WTC11 (cell line): ENCODE measurements around the gene FGF1. TPM values are rescaled to one million over a fixed set of nuclear protein-coding genes. Genes with fewer than 3 reads are reported as not detected.

Experiments
- ATAC-seq: fragments of 200-7000 bp; cut with Tn5 transposase; 2 replicates; pipeline ENCODE4 v1.10.0; 2021; ENCODE audit warnings: mild to moderate bottlenecking, moderate library complexity
- CTCF ChIA-PET: fragments of 300-600 bp; sonication (Branson Sonifier 250); formaldehyde crosslinking; loops from one replicate; lab custom pipeline; 2021; ENCODE audit warnings: antibody characterized with exemption; lab: Charles Lee
- POLR2A ChIA-PET: fragments of 350-600 bp; sonication (Branson Sonifier 250); formaldehyde crosslinking; loops from one replicate; lab custom pipeline; 2021; ENCODE audit warnings: antibody characterized with exemption; lab: Charles Lee
- DNase-seq: peaks from one replicate; pipeline ENCODE4 v3.0.0; 2021; ENCODE audit warnings: low spot score
- H3K27ac Mint-ChIP-seq: 2 replicates; pipeline ENCODE4 v1.8.0; 2021; ENCODE audit warnings: mixed read lengths
- H3K27me3 Mint-ChIP-seq: 2 replicates; pipeline ENCODE4 v1.8.0; 2021; ENCODE audit warnings: low read depth, mild to moderate bottlenecking, moderate library complexity, mixed read lengths
- H3K36me3 Mint-ChIP-seq: 2 replicates; pipeline ENCODE4 v1.8.0; 2021; ENCODE audit warnings: mixed read lengths
- H3K4me1 Mint-ChIP-seq: 2 replicates; pipeline ENCODE4 v1.8.0; 2022; ENCODE audit warnings: mixed read lengths
- H3K4me3 Mint-ChIP-seq: 2 replicates; pipeline ENCODE4 v1.8.0; 2021; ENCODE audit warnings: mild to moderate bottlenecking, moderate library complexity, mixed read lengths
- H3K9me3 Mint-ChIP-seq: 2 replicates; pipeline ENCODE4 v1.8.0; 2021; ENCODE audit warnings: mixed read lengths
- ATF1 ChIP-seq: sonication (generic); formaldehyde crosslinking; IDR thresholded peaks from 2 replicates; pipeline ENCODE4 v1.8.1; 2023; ENCODE audit warnings: mild to moderate bottlenecking, moderate library complexity, missing genetic modification reagents
- CBFB ChIP-seq: sonication (generic); formaldehyde crosslinking; IDR thresholded peaks from 2 replicates; pipeline ENCODE4 v1.8.1; 2022; ENCODE audit warnings: mild to moderate bottlenecking, low read depth, missing genetic modification reagents
- EMX1 ChIP-seq: fragments of 250-450 bp; sonication (Bioruptor Pico); IDR thresholded peaks from 2 replicates; pipeline ENCODE4 v1.8.0; 2021; ENCODE audit warnings: mild to moderate bottlenecking
- GABPB1 ChIP-seq: sonication (generic); formaldehyde crosslinking; IDR thresholded peaks from 2 replicates; pipeline ENCODE4 v1.8.1; 2023; ENCODE audit warnings: mild to moderate bottlenecking, missing genetic modification reagents
- NR1H2 ChIP-seq: sonication (generic); formaldehyde crosslinking; IDR thresholded peaks from 2 replicates; pipeline ENCODE4 v1.9.0; 2021; ENCODE audit warnings: mild to moderate bottlenecking, moderate library complexity, missing genetic modification reagents
- NR2C2 ChIP-seq: sonication (generic); formaldehyde crosslinking; IDR thresholded peaks from 2 replicates; pipeline ENCODE4 v1.8.0; 2022; ENCODE audit warnings: mild to moderate bottlenecking, missing genetic modification reagents
- total RNA-seq: library from RNA; stranded (reverse); gene quantifications from 3 replicates; pipeline ENCODE4 v1.2.3, GENCODE V29; 2021
- TF ChIP-seq, protein P1 (sequence below): sonication (generic); formaldehyde crosslinking; conservative IDR thresholded peaks from 2 replicates; pipeline ENCODE4 v1.8.1; 2023; ENCODE audit warnings: mild to moderate bottlenecking, low read depth, missing genetic modification reagents, moderate library complexity
- TF ChIP-seq, protein P2 (sequence below): sonication (generic); formaldehyde crosslinking; IDR thresholded peaks from 2 replicates; pipeline ENCODE4 v1.8.1; 2023; ENCODE audit warnings: mild to moderate bottlenecking, missing genetic modification reagents, moderate library complexity
- TF ChIP-seq, protein P3 (sequence below): sonication (generic); formaldehyde crosslinking; IDR thresholded peaks from 2 replicates; pipeline ENCODE4 v1.8.0; 2022; ENCODE audit warnings: mild to moderate bottlenecking, missing genetic modification reagents
- TF ChIP-seq, protein P4 (sequence below): sonication (generic); formaldehyde crosslinking; IDR thresholded peaks from 2 replicates; pipeline ENCODE4 v1.8.1; 2023; ENCODE audit warnings: mild to moderate bottlenecking, missing genetic modification reagents, borderline replicate concordance
- TF ChIP-seq, protein P5 (sequence below): fragments of 250-450 bp; sonication (Bioruptor Pico); IDR thresholded peaks from 2 replicates; pipeline ENCODE4 v1.9.0; 2021; ENCODE audit warnings: mild to moderate bottlenecking
- TF ChIP-seq, protein P6 (sequence below): sonication (generic); formaldehyde crosslinking; IDR thresholded peaks from 2 replicates; pipeline ENCODE4 v1.8.1; 2022; ENCODE audit warnings: low read depth, mild to moderate bottlenecking, moderate library complexity, missing genetic modification reagents, borderline replicate concordance

Gene FGF1
- total RNA-seq, 1 experiment from 2014 or later: 0.55 TPM

DNA sequence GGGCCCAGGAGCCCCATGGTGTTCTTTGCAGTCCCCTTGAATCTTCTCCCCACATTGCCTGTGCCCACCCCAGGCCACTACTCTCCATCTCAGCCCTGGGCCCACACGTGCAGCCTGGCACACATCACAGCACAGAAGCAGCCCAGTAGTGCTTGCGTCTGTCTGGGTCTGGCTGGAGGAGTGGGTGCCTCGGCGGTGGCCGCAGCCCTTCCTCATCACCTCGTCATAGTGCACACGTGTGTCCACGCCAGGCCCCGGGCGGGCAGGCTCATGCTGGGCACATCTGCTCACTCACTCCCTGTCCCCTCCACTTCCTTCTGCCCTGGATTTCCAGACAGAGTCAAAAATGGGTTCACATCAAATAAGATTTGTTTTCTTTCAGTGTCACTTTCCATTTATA is 33.3 kb downstream of the FGF1 start (continued):
- TF ChIP-seq, protein P1, sequence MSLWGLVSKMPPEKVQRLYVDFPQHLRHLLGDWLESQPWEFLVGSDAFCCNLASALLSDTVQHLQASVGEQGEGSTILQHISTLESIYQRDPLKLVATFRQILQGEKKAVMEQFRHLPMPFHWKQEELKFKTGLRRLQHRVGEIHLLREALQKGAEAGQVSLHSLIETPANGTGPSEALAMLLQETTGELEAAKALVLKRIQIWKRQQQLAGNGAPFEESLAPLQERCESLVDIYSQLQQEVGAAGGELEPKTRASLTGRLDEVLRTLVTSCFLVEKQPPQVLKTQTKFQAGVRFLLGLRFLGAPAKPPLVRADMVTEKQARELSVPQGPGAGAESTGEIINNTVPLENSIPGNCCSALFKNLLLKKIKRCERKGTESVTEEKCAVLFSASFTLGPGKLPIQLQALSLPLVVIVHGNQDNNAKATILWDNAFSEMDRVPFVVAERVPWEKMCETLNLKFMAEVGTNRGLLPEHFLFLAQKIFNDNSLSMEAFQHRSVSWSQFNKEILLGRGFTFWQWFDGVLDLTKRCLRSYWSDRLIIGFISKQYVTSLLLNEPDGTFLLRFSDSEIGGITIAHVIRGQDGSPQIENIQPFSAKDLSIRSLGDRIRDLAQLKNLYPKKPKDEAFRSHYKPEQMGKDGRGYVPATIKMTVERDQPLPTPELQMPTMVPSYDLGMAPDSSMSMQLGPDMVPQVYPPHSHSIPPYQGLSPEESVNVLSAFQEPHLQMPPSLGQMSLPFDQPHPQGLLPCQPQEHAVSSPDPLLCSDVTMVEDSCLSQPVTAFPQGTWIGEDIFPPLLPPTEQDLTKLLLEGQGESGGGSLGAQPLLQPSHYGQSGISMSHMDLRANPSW (CRISPR knock-in tag): no peak
- TF ChIP-seq NR2C2 (CRISPR knock-in tag): no peak
- TF ChIP-seq GABPB1 (CRISPR knock-in tag): no peak
- TF ChIP-seq, all 79 proteins: peak for 0

DNA sequence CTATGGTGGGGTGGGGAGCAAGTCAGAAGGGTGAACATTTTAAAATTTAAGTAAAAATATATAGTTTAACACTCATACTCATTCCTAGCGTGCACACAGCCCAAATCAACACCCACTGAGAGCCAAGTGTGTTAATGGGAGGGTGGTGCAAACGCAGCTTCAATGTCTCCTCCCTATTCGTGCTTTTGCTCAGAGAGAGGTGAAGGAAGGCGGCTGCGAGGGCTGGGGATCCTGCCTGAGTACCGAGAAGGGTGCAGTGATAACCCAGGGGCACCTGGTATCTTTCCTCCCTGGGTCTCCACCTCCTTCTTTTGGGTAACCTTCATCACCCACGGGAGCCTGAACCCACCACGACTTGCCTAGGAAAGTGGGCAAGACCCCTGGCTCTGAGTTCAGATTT is 35.0 kb downstream of the FGF1 start:
- POLR2A ChIA-PET: no interaction called here
- no peaks in the 10 kb centered on the region for H3K27me3 Mint-ChIP-seq
- H3K4me1 Mint-ChIP-seq: peaks cover 12% of the 10 kb centered on the region
- DNase-seq (no peak), ATAC-seq (0 out of 2 replicates have a peak, but pooled peaks have one; percentile 10)
- no peaks in the 10 kb centered on the region; the same call in 1 of the 2 replicates for H3K9me3 Mint-ChIP-seq
- no peak overlapping the region for H3K27ac Mint-ChIP-seq
- CTCF ChIA-PET: interaction anchor here (0.6 to 1.0 kb wide), 3 partner anchors 9 to 49 kb away, joined by 3 read pairs; no protein-coding TSS in a partner anchor
- H3K4me3 Mint-ChIP-seq: no peak overlapping the region
- H3K36me3 Mint-ChIP-seq: 0 out of 2 replicates have a peak, but pooled peaks cover 3% of the 10 kb centered on the region
- TF ChIP-seq, protein P2, sequence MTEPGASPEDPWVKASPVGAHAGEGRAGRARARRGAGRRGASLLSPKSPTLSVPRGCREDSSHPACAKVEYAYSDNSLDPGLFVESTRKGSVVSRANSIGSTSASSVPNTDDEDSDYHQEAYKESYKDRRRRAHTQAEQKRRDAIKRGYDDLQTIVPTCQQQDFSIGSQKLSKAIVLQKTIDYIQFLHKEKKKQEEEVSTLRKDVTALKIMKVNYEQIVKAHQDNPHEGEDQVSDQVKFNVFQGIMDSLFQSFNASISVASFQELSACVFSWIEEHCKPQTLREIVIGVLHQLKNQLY (CRISPR knock-in tag): no peak
- no peak for TF ChIP-seq NR1H2
- TF ChIP-seq, protein P3, sequence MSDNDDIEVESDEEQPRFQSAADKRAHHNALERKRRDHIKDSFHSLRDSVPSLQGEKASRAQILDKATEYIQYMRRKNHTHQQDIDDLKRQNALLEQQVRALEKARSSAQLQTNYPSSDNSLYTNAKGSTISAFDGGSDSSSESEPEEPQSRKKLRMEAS: no peak
- TF ChIP-seq ATF1 (CRISPR knock-in tag): no peak
- TF ChIP-seq NR2C2 (CRISPR knock-in tag): no peak
- TF ChIP-seq, protein P4, sequence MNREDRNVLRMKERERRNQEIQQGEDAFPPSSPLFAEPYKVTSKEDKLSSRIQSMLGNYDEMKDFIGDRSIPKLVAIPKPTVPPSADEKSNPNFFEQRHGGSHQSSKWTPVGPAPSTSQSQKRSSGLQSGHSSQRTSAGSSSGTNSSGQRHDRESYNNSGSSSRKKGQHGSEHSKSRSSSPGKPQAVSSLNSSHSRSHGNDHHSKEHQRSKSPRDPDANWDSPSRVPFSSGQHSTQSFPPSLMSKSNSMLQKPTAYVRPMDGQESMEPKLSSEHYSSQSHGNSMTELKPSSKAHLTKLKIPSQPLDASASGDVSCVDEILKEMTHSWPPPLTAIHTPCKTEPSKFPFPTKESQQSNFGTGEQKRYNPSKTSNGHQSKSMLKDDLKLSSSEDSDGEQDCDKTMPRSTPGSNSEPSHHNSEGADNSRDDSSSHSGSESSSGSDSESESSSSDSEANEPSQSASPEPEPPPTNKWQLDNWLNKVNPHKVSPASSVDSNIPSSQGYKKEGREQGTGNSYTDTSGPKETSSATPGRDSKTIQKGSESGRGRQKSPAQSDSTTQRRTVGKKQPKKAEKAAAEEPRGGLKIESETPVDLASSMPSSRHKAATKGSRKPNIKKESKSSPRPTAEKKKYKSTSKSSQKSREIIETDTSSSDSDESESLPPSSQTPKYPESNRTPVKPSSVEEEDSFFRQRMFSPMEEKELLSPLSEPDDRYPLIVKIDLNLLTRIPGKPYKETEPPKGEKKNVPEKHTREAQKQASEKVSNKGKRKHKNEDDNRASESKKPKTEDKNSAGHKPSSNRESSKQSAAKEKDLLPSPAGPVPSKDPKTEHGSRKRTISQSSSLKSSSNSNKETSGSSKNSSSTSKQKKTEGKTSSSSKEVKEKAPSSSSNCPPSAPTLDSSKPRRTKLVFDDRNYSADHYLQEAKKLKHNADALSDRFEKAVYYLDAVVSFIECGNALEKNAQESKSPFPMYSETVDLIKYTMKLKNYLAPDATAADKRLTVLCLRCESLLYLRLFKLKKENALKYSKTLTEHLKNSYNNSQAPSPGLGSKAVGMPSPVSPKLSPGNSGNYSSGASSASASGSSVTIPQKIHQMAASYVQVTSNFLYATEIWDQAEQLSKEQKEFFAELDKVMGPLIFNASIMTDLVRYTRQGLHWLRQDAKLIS (CRISPR knock-in tag): no peak
- TF ChIP-seq EMX1 (CRISPR knock-in tag): no peak
- TF ChIP-seq, protein P5, sequence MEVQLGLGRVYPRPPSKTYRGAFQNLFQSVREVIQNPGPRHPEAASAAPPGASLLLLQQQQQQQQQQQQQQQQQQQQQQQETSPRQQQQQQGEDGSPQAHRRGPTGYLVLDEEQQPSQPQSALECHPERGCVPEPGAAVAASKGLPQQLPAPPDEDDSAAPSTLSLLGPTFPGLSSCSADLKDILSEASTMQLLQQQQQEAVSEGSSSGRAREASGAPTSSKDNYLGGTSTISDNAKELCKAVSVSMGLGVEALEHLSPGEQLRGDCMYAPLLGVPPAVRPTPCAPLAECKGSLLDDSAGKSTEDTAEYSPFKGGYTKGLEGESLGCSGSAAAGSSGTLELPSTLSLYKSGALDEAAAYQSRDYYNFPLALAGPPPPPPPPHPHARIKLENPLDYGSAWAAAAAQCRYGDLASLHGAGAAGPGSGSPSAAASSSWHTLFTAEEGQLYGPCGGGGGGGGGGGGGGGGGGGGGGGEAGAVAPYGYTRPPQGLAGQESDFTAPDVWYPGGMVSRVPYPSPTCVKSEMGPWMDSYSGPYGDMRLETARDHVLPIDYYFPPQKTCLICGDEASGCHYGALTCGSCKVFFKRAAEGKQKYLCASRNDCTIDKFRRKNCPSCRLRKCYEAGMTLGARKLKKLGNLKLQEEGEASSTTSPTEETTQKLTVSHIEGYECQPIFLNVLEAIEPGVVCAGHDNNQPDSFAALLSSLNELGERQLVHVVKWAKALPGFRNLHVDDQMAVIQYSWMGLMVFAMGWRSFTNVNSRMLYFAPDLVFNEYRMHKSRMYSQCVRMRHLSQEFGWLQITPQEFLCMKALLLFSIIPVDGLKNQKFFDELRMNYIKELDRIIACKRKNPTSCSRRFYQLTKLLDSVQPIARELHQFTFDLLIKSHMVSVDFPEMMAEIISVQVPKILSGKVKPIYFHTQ (CRISPR knock-in tag): no peak
- TF ChIP-seq CBFB: no peak
- TF ChIP-seq GABPB1 (CRISPR knock-in tag): no peak
- TF ChIP-seq, protein P6, sequence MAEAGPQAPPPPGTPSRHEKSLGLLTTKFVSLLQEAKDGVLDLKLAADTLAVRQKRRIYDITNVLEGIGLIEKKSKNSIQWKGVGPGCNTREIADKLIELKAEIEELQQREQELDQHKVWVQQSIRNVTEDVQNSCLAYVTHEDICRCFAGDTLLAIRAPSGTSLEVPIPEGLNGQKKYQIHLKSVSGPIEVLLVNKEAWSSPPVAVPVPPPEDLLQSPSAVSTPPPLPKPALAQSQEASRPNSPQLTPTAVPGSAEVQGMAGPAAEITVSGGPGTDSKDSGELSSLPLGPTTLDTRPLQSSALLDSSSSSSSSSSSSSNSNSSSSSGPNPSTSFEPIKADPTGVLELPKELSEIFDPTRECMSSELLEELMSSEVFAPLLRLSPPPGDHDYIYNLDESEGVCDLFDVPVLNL (CRISPR knock-in tag): no peak
- TF ChIP-seq, all 79 proteins: peak for 0
